Caco-2 (cell line): Measurements from ENCODE around the gene SEMA6B. TPM values are rescaled to one million over a fixed set of nuclear protein-coding genes. Genes with fewer than 3 reads are reported as not detected.
A peak's percentile ranks its signal among the peaks of the same experiment; 100 is the strongest.

Experiments
- BruUV-seq: library from RNA; stranded (reverse); fragments of 400-500 nt; replicated peaks from 2 replicates; lab custom pipeline; 2021; lab: Mats Ljungman, UMichigan
- CTCF ChIA-PET: fragments of 300-600 bp; sonication (Branson Sonifier 250); formaldehyde crosslinking; loops from one replicate; lab custom pipeline; 2022; ENCODE audit warnings: antibody characterized with exemption; lab: Charles Lee
- POLR2A ChIA-PET: fragments of 300-600 bp; sonication (Branson Sonifier 250); formaldehyde crosslinking; loops from one replicate; lab custom pipeline; 2022; ENCODE audit warnings: antibody characterized with exemption; lab: Charles Lee
- DNase-seq, 2 experiments: peaks; one replicate each; pipeline versions ENCODE4 v3.0.0 to v3.0.0-alpha.2; 2020 to 2022
- H3K27me3 ChIP-seq: replicated peaks from 2 replicates; pipeline ENCODE4 v1.6.0; 2011; ENCODE audit warnings: low read length; ENCODE audit not compliant: control insufficient read depth, insufficient read depth
- H3K36me3 ChIP-seq: 2 replicates; pipeline ENCODE4 v1.5.1; 2011; ENCODE audit warnings: low read length; ENCODE audit not compliant: control insufficient read depth, insufficient read depth
- H3K4me1 ChIP-seq: fragments of 250-450 bp; sonication (Bioruptor Pico); 2 replicates; pipeline ENCODE4 v1.5.1; 2020; ENCODE audit warnings: mild to moderate bottlenecking
- H3K4me3 ChIP-seq: 2 replicates; pipeline ENCODE4 v1.5.1; 2011; ENCODE audit warnings: low read depth, mild to moderate bottlenecking, control low read depth, low read length
- H3K9me3 ChIP-seq: fragments of 250-450 bp; sonication (Bioruptor Pico); 2 replicates; pipeline ENCODE4 v1.5.1; 2020; ENCODE audit warnings: mild to moderate bottlenecking, moderate library complexity
- H3K27ac Mint-ChIP-seq: one replicate; pipeline ENCODE4 v1.8.0; 2022; ENCODE audit warnings: mixed read lengths; ENCODE audit not compliant: unreplicated experiment
- H3K27me3 Mint-ChIP-seq: one replicate; pipeline ENCODE4 v1.8.0; 2022; ENCODE audit warnings: mixed read lengths; ENCODE audit not compliant: insufficient read depth, unreplicated experiment
- H3K36me3 Mint-ChIP-seq: one replicate; pipeline ENCODE4 v1.8.0; 2022; ENCODE audit warnings: mild to moderate bottlenecking, mixed read lengths; ENCODE audit not compliant: insufficient read depth, unreplicated experiment
- H3K4me1 Mint-ChIP-seq: one replicate; pipeline ENCODE4 v1.8.0; 2022; ENCODE audit warnings: low read depth, mixed read lengths; ENCODE audit not compliant: unreplicated experiment
- H3K4me3 Mint-ChIP-seq: one replicate; pipeline ENCODE4 v1.8.0; 2022; ENCODE audit warnings: mild to moderate bottlenecking, moderate library complexity, mixed read lengths; ENCODE audit not compliant: unreplicated experiment
- H3K9me3 Mint-ChIP-seq: one replicate; pipeline ENCODE4 v1.8.0; 2022; ENCODE audit warnings: mixed read lengths; ENCODE audit not compliant: unreplicated experiment
- intact Hi-C: fragments of 100-400 bp; cut with micrococcal nuclease; formaldehyde crosslinking; loops from one replicate; pipeline ENCODE4 v1.10.0; 2022; ENCODE audit not compliant: unreplicated experiment
- total RNA-seq: library from RNA; stranded (reverse); gene quantifications from 2 replicates; pipeline ENCODE4 v1.2.3, GENCODE V29; 2022
- TF ChIP-seq, protein P1 (sequence below), 2 experiments: fragments of 200-600 bp in 1 of 2; IDR thresholded peaks; 1 replicate in 1 of 2; 2 replicates in 1 of 2; pipeline versions ENCODE4 v1.5.1 to v1.8.0; 2011 to 2022; ENCODE audit warnings: antibody characterized with exemption in 1 of 2, control low read depth in 1 of 2, inconsistent platforms in 1 of 2, low read depth in 1 of 2, low read length in 1 of 2, mild to moderate bottlenecking in 1 of 2, moderate library complexity in 1 of 2; ENCODE audit not compliant: insufficient read depth in 1 of 2, severe bottlenecking in 1 of 2, unreplicated experiment in 1 of 2

Gene SEMA6B
- total RNA-seq, 1 experiment from 2014 or later, result 0.39 TPM

DNA sequence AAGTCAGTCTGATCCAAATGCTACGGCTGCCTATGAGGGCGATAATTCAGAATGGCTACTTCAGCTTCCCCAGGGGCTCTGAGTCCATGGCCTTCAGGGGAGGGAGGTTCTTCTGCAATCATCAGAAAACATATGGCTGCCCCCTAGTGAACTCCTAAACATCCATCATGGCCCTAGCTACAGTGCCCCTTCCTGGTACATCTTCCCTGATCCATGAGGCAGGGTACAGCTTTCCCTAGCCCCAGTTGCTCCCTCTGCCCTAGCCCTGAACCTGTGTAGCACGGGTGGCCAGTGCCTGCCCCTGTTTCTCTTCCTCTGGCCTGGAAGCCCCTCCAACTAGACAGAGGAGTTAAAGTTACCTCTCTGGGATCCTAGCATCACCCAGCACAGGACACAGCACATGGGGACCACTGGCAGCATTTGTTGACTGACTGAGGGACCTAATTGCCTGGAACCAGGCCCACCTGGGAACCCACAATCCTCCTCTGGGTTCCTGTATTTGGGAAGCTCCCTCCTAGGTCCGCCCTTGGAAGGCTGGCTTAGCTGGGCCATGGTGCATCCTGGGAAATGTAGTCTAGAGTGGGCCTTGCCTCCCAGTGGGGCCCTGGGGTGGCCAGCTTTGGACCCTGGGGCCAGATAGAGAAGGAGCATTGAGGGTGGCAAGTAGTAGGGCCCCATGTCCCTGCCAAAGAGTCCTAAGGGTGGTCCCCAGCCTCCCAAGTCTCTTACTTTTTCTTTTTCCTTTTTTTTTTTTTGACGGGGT lies 17.7 kb upstream of the SEMA6B start:
- BruUV-seq, result no TSS peak
- no peak overlapping the region for H3K27ac Mint-ChIP-seq
- intact Hi-C loops, result no loop called here

DNA sequence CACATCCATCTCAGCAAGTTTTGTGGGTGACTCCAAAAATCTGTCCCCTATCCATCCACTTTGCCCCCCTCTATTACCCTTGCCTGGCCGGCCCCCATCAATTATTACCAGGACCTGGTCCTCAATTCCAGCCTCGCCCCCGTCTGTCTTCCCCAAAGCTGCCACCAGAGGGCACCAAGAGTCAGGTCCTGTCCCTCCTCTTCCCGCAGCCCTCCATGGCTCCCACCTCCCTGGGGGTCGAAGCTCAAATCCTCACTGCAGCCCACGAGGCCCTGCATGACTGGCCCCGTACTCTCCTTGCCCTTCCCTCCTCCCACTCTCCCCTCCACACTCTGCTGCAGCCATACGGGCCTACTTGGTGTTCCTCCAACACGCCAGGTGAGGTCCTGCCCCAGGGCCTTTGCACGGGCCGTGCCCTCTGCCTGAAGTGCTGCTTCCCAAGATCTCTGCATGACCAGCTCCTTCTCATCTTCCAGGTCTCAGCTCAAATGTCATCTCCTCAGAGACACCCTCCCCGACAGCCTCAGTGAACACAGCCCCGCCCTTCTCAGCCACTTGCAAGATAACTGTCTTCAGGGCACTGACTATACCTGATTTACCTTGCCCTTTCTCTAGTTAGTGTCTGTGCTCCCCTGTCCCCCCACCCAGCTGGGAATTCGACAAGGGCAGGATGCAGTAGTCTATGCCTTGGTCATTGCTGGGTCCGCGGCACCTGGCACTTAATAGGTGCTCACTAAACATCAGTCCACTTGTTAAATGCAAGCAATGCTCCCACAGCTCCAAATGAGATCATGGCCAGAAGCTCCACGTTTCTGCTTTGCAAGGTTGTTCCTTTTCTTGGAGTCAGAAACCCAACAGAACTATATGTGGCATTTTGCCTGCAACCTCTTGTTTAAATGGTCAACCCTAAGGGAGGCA lies 16.8 kb upstream of the SEMA6B start:
- DNase-seq, result peak; percentile 74 to 78
- no peak overlapping the region for H3K4me3 Mint-ChIP-seq
- H3K27me3 Mint-ChIP-seq, result peaks cover 4% of the 10 kb centered on the region
- POLR2A ChIA-PET, result no interaction called here
- peaks cover 8% of the 10 kb centered on the region; the same call in 1 of the 2 replicates for H3K4me1 ChIP-seq
- no peaks in the 10 kb centered on the region for H3K9me3 ChIP-seq
- H3K9me3 Mint-ChIP-seq, result no peaks in the 10 kb centered on the region
- H3K36me3 ChIP-seq, result no peaks in the 10 kb centered on the region
- peaks cover 10% of the 10 kb centered on the region for H3K4me1 Mint-ChIP-seq
- H3K4me3 ChIP-seq, result no peak overlapping the region
- no peak overlapping the region for H3K27ac Mint-ChIP-seq
- CTCF ChIA-PET, result interaction anchor here (0.7 to 2.0 kb wide), 5 partner anchors 8 to 908 kb away, joined by 3 to 9 read pairs (median 3); no protein-coding TSS in a partner anchor
- TF ChIP-seq, protein P1, sequence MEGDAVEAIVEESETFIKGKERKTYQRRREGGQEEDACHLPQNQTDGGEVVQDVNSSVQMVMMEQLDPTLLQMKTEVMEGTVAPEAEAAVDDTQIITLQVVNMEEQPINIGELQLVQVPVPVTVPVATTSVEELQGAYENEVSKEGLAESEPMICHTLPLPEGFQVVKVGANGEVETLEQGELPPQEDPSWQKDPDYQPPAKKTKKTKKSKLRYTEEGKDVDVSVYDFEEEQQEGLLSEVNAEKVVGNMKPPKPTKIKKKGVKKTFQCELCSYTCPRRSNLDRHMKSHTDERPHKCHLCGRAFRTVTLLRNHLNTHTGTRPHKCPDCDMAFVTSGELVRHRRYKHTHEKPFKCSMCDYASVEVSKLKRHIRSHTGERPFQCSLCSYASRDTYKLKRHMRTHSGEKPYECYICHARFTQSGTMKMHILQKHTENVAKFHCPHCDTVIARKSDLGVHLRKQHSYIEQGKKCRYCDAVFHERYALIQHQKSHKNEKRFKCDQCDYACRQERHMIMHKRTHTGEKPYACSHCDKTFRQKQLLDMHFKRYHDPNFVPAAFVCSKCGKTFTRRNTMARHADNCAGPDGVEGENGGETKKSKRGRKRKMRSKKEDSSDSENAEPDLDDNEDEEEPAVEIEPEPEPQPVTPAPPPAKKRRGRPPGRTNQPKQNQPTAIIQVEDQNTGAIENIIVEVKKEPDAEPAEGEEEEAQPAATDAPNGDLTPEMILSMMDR (IDR thresholded peaks at IDR 0.05; ENCODE audit: insufficient read depth in 1 of 2, low read depth in 1 of 2, low read length in 1 of 2, severe bottlenecking in 1 of 2, unreplicated experiment in 1 of 2), result peak; percentile 43 to 65
- BruUV-seq, result no TSS peak
- no peaks in the 10 kb centered on the region for H3K27me3 ChIP-seq
- no peaks in the 10 kb centered on the region for H3K36me3 Mint-ChIP-seq
- intact Hi-C loops, result no loop called here

More for the DNA sequence above, 17.7 kb upstream of the SEMA6B start:
- POLR2A ChIA-PET, result no interaction called here
- Histone ChIP-seq H3K4me1 (peaks cover 13% of the 10 kb centered on the region; the same call in 1 of the 2 replicates), H3K9me3 (no peaks in the 10 kb centered on the region), H3K4me3 (no peak overlapping the region), H3K36me3 (no peaks in the 10 kb centered on the region), H3K27me3 (no peaks in the 10 kb centered on the region)
- Mint-ChIP-seq H3K27me3 (peaks cover 8% of the 10 kb centered on the region), H3K9me3 (no peaks in the 10 kb centered on the region), H3K4me3 (no peak overlapping the region), H3K4me1 (peaks cover 15% of the 10 kb centered on the region), H3K36me3 (no peaks in the 10 kb centered on the region)
- TF ChIP-seq, protein P1 (IDR thresholded peaks at IDR 0.05; ENCODE audit: insufficient read depth in 1 of 2, low read depth in 1 of 2, low read length in 1 of 2, severe bottlenecking in 1 of 2, unreplicated experiment in 1 of 2), result no peak
- no peak for DNase-seq
- CTCF ChIA-PET, result interaction anchor here (0.6 to 2.0 kb wide), 4 partner anchors 7 to 430 kb away, joined by 3 to 9 read pairs (median 3); no protein-coding TSS in a partner anchor
